ENCODE data around the gene CASZ1.

The CASZ1 gene

GRCh38 chr1:10821388-10821787, 24.9 kb upstream of the CASZ1 start:
- DNase-seq (ENCODE audit: low read depth in 3 of 3): no peak

- no peak for DNase-seq (ENCODE audit: low read depth in 3 of 3)
Observed at GRCh38 chr1:10820422-10820821, 24.0 kb upstream of the CASZ1 start.

GRCh38 chr1:10819198-10819901, 22.9 kb upstream of the CASZ1 start:
- DNase-seq (ENCODE audit: low read depth in 3 of 3): no peak

- no peak for DNase-seq (ENCODE audit: low read depth in 3 of 3)
Observed at GRCh38 chr1:10818262-10819197, 22.1 kb upstream of the CASZ1 start.

- DNase-seq (ENCODE audit: low read depth in 3 of 3): no peak
Observed at GRCh38 chr1:10816743-10817369, 20.4 kb upstream of the CASZ1 start.

GRCh38 chr1:10816233-10816632, 19.8 kb upstream of the CASZ1 start:
- DNase-seq (ENCODE audit: low read depth in 3 of 3): no peak

- no peak for DNase-seq (ENCODE audit: low read depth in 3 of 3)
Observed at GRCh38 chr1:10815858-10816195, 19.4 kb upstream of the CASZ1 start.

GRCh38 chr1:10814976-10815857, 18.8 kb upstream of the CASZ1 start:
- DNase-seq (ENCODE audit: low read depth in 3 of 3): no peak

GRCh38 chr1:10814312-10814711, 17.9 kb upstream of the CASZ1 start:
- DNase-seq (ENCODE audit: low read depth in 3 of 3): no peak

- no peak for DNase-seq (ENCODE audit: low read depth in 3 of 3)
Observed at GRCh38 chr1:10813799-10814198, 17.4 kb upstream of the CASZ1 start.

- DNase-seq (ENCODE audit: low read depth in 3 of 3): no peak
Observed at GRCh38 chr1:10812387-10812915, 16.0 kb upstream of the CASZ1 start.

- DNase-seq (ENCODE audit: low read depth in 3 of 3): no peak
Observed at GRCh38 chr1:10808441-10808840, 12.0 kb upstream of the CASZ1 start.

GRCh38 chr1:10806966-10807365, 10.5 kb upstream of the CASZ1 start:
- DNase-seq (ENCODE audit: low read depth in 3 of 3): no peak

- DNase-seq (ENCODE audit: low read depth in 3 of 3): no peak
Observed at GRCh38 chr1:10803971-10804820, 7.8 kb upstream of the CASZ1 start.

GRCh38 chr1:10802944-10803715, 6.7 kb upstream of the CASZ1 start:
- no peak for DNase-seq (ENCODE audit: low read depth in 3 of 3)

GRCh38 chr1:10800778-10801177, 4.3 kb upstream of the CASZ1 start:
- DNase-seq (ENCODE audit: low read depth in 3 of 3): no peak

GRCh38 chr1:10799726-10800125, 3.3 kb upstream of the CASZ1 start:
- DNase-seq (ENCODE audit: low read depth in 3 of 3): no peak

GRCh38 chr1:10795276-10796021, 997 bp downstream of the CASZ1 start:
- no peak for DNase-seq (ENCODE audit: low read depth in 3 of 3)

GRCh38 chr1:10794724-10795275, 1.6 kb downstream of the CASZ1 start:
- no peak for DNase-seq (ENCODE audit: low read depth in 3 of 3)

All from stimulated activated CD4-positive, alpha-beta T cell treated with anti-CD3 and anti-CD28 coated beads, TNF-alpha, amount 100 ng/mL, for 48 hours (primary cell).